ENCODE data around the gene CHGA.

DNA sequence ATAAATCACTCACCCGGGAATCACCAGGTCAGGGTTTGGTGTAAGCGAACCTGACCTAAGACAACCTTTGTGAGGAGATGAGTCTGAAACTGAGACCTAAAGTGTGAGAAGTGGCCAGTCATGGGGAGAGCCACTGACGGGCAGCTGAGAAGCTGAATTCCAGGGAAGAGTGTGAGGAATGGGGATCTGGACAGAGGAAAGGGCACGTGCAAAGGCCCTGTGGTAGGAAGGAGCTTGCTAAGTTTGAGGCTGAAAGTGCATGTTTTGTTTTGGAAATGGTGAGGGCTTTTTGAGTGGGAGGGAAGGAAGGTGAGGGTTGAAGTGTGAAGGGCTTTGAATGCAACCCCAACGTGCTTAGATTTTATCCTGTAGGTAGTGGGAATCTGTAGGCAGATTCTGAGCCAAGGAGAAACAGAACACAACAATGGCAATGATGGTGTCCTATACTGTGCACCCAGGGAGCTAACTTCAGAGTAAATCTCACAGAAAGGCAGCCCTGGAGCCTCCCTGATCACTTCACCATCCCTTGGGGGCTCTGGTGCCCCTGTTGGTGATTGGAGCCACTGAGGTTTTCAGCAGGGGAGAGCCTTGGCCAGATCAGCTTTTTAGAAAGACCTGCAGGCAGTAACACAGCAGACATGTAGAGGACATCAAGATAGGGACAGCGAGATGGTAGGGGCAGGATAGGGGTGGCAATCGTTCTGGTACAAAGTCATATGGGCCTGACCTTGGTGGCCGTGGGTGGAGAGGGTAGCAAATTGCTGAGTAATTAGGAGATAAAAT is 37.5 kb upstream of the CHGA start:
- no peak for TF ChIP-seq ISL1 (CRISPR knock-in tag; IDR thresholded peaks at IDR 0.05)
- TF ChIP-seq RARB (CRISPR knock-in tag; IDR thresholded peaks at IDR 0.05), result no peak
- TF ChIP-seq ZC3H10 (CRISPR knock-in tag; IDR thresholded peaks at IDR 0.05), result no peak
- TF ChIP-seq GLIS3 (CRISPR knock-in tag; IDR thresholded peaks at IDR 0.05), result no peak
- TF ChIP-seq ZFP30 (CRISPR knock-in tag; IDR thresholded peaks at IDR 0.05), result no peak
